Measurements from ENCODE around the gene FBXO2. TPM values are rescaled to one million over a fixed set of nuclear protein-coding genes. Genes with fewer than 3 reads are reported as not detected.
"Not testable (repeated sequence)": the region's sequence is repeated elsewhere in the genome, so short reads cannot be mapped to it uniquely, and the experiment has no call there.

The FBXO2 gene
- total RNA-seq, 1 experiment from 2014 or later, result 131 TPM

- H3K27me3 ChIP-seq (ENCODE audit: control insufficient read depth, insufficient read depth, low read length), result no peaks in the 10 kb centered on the region
- H3K4me3 ChIP-seq (ENCODE audit: low read depth in 2 of 2, low read length in 2 of 2), result no peak overlapping the region
- no peak for ATAC-seq
- H3K4me1 ChIP-seq (ENCODE audit: control insufficient read depth, insufficient read depth, low read length), result no peaks in the 10 kb centered on the region
- no peak for DNase-seq (ENCODE audit: low read depth, low spot score)
- no peaks in the 10 kb centered on the region for H3K36me3 ChIP-seq (ENCODE audit: control insufficient read depth, insufficient read depth, low read length)
- H3K27ac ChIP-seq (ENCODE audit: low read length), result no peak overlapping the region
- intact Hi-C loops (cut with micrococcal nuclease; ENCODE audit: unreplicated experiment) (no loop called here), in situ Hi-C loops (cut with HindIII; ENCODE audit: low pct_unique_long_range_greater_than_20kb, low sequenced_read_pairs) (no loop called here)
- ChIA-PET POLR2A (no interaction called here), CTCF (interaction anchor here (0.5 kb wide), 1 partner anchor 124 kb away, joined by 3 read pairs; no protein-coding TSS in a partner anchor)
- TF ChIP-seq TCF7L2 (IDR thresholded peaks at IDR 0.05; ENCODE audit: low read depth, low read length), result no peak
- no peak for TF ChIP-seq REST (IDR thresholded peaks at IDR 0.05; ENCODE audit: insufficient read depth in 1 of 2, low read depth in 2 of 2, low read length in 1 of 2)
- no peak for TF ChIP-seq SIN3A (IDR thresholded peaks at IDR 0.05; ENCODE audit: borderline replicate concordance, insufficient read depth, low read depth, low read length)
- no peak for TF ChIP-seq CTCF (IDR thresholded peaks at IDR 0.05)
- TF ChIP-seq POLR2AphosphoS5 (IDR thresholded peaks at IDR 0.05; ENCODE audit: low read depth, low read length), result no peak
- no peaks in the 10 kb centered on the region for H3K9me3 ChIP-seq (ENCODE audit: control insufficient read depth, insufficient read depth, low read depth, low read length)
- BruUV-seq (replicated peaks), result no TSS peak
These were observed 43.5 kb downstream of the FBXO2 start for GRCh38 chr1:11610629-11611180.

- BruUV-seq (replicated peaks); H3K27me3 ChIP-seq (ENCODE audit: control insufficient read depth, insufficient read depth, low read length); H3K4me1 ChIP-seq (ENCODE audit: control insufficient read depth, insufficient read depth, low read length); ATAC-seq; H3K27ac ChIP-seq (ENCODE audit: low read length); in situ Hi-C loops (cut with HindIII; ENCODE audit: low pct_unique_long_range_greater_than_20kb, low sequenced_read_pairs); DNase-seq (ENCODE audit: low read depth, low spot score); CTCF ChIA-PET; H3K36me3 ChIP-seq (ENCODE audit: control insufficient read depth, insufficient read depth, low read length); H3K4me3 ChIP-seq (ENCODE audit: low read depth in 2 of 2, low read length in 2 of 2); intact Hi-C loops (cut with micrococcal nuclease; ENCODE audit: unreplicated experiment); H3K9me3 ChIP-seq (ENCODE audit: control insufficient read depth, insufficient read depth, low read depth, low read length): not testable (repeated sequence)
- POLR2A ChIA-PET, result interaction anchor here (0.6 kb wide), 1 partner anchor 63 kb away, joined by 3 read pairs; no protein-coding TSS in a partner anchor
These were observed 44.9 kb downstream of the FBXO2 start for GRCh38 chr1:11609378-11609777.

- H3K9me3 ChIP-seq (ENCODE audit: control insufficient read depth, insufficient read depth, low read depth, low read length); H3K27ac ChIP-seq (ENCODE audit: low read length); DNase-seq (ENCODE audit: low read depth, low spot score); intact Hi-C loops (cut with micrococcal nuclease; ENCODE audit: unreplicated experiment); ATAC-seq; H3K4me3 ChIP-seq (ENCODE audit: low read depth in 2 of 2, low read length in 2 of 2); POLR2A ChIA-PET; BruUV-seq (replicated peaks); H3K27me3 ChIP-seq (ENCODE audit: control insufficient read depth, insufficient read depth, low read length); H3K4me1 ChIP-seq (ENCODE audit: control insufficient read depth, insufficient read depth, low read length); H3K36me3 ChIP-seq (ENCODE audit: control insufficient read depth, insufficient read depth, low read length); in situ Hi-C loops (cut with HindIII; ENCODE audit: low pct_unique_long_range_greater_than_20kb, low sequenced_read_pairs): not testable (repeated sequence)
- CTCF ChIA-PET, result interaction anchor here (0.9 kb wide), 1 partner anchor 37 kb away, joined by 3 read pairs; no protein-coding TSS in a partner anchor
These were observed 45.6 kb downstream of the FBXO2 start for GRCh38 chr1:11608596-11609130.
